Loucy (cell line): ENCODE measurements around the gene COL1A1.

Experiments used
- H2AFZ ChIP-seq: fragments of 200-600 bp; sonication (generic); 2 replicates; pipeline ENCODE4 v1.6.0; 2016; ENCODE audit warnings: antibody characterized with exemption, mild to moderate bottlenecking, low read length, moderate library complexity
- H3F3A ChIP-seq: fragments of 200-600 bp; 2 replicates; pipeline ENCODE4 v1.6.0; 2016; ENCODE audit warnings: antibody characterized with exemption, low read depth, mild to moderate bottlenecking
- H3K27me3 ChIP-seq: fragments of 200-600 bp; sonication (generic); 2 replicates; pipeline ENCODE4 v1.6.1; 2014; ENCODE audit warnings: low read length, mild to moderate bottlenecking; ENCODE audit not compliant: insufficient read depth, poor library complexity, severe bottlenecking
- H3K36me3 ChIP-seq: fragments of 200-600 bp; sonication (generic); 2 replicates; pipeline ENCODE4 v1.6.1; 2016; ENCODE audit warnings: low read length; ENCODE audit not compliant: insufficient read depth
- H3K4me1 ChIP-seq: fragments of 200-600 bp; sonication (generic); 2 replicates; pipeline ENCODE4 v1.5.1; 2014; ENCODE audit warnings: low read length, mild to moderate bottlenecking; ENCODE audit not compliant: insufficient read depth, poor library complexity, severe bottlenecking
- H3K4me2 ChIP-seq: fragments of 200-600 bp; sonication (generic); 2 replicates; pipeline ENCODE4 v1.6.0; 2014; ENCODE audit warnings: antibody characterized with exemption, low read length, low read depth, mild to moderate bottlenecking; ENCODE audit not compliant: poor library complexity, severe bottlenecking
- H3K4me3 ChIP-seq: fragments of 200-600 bp; sonication (generic); 2 replicates; pipeline ENCODE4 v1.5.1; 2014; ENCODE audit warnings: low read length, mild to moderate bottlenecking, mixed read lengths; ENCODE audit not compliant: poor library complexity, severe bottlenecking
- H3K79me2 ChIP-seq: fragments of 200-600 bp; sonication (generic); 2 replicates; pipeline ENCODE4 v1.6.1; 2014; ENCODE audit warnings: low read length; ENCODE audit not compliant: insufficient read depth
- H3K9ac ChIP-seq: fragments of 200-600 bp; sonication (generic); 2 replicates; pipeline ENCODE4 v1.6.0; 2014; ENCODE audit warnings: mild to moderate bottlenecking, low read depth, low read length, moderate library complexity; ENCODE audit not compliant: poor library complexity, severe bottlenecking
- H3K9me2 ChIP-seq: fragments of 200-600 bp; sonication (generic); replicated peaks from 2 replicates; pipeline ENCODE4 v1.6.1; 2016; ENCODE audit warnings: low read depth, low read length, mixed read lengths
- H3K9me3 ChIP-seq: fragments of 200-600 bp; sonication (generic); 2 replicates; pipeline ENCODE4 v1.6.1; 2014; ENCODE audit warnings: mild to moderate bottlenecking, antibody characterized with exemption, low read length, low read depth; ENCODE audit not compliant: insufficient read depth
- H4K20me1 ChIP-seq: fragments of 200-600 bp; sonication (generic); 2 replicates; pipeline ENCODE4 v1.6.0; 2014; ENCODE audit warnings: antibody characterized with exemption, low read length, mild to moderate bottlenecking; ENCODE audit not compliant: insufficient read depth, poor library complexity, severe bottlenecking
- CTCF ChIP-seq: fragments of 200-600 bp; sonication (generic); conservative IDR thresholded peaks from 2 replicates; pipeline ENCODE4 v1.5.1; 2014; ENCODE audit warnings: mild to moderate bottlenecking, antibody characterized with exemption, low read length
- EZH2phosphoT487 ChIP-seq: fragments of 200-600 bp; IDR thresholded peaks from 2 replicates; pipeline ENCODE4 v1.6.1; 2018; ENCODE audit warnings: antibody characterized with exemption, mild to moderate bottlenecking, moderate library complexity, borderline replicate concordance

The COL1A1 gene

GRCh38 chr17:50225701-50226240 is 24.3 kb upstream of the COL1A1 start:
- Histone ChIP-seq H2AFZ (no peak overlapping the region), H3K36me3 (no peaks in the 10 kb centered on the region), H3K79me2 (no peaks in the 10 kb centered on the region), H4K20me1 (no peaks in the 10 kb centered on the region), H3K9ac (no peak overlapping the region), H3K9me2 (no peaks in the 10 kb centered on the region), H3K27me3 (no peaks in the 10 kb centered on the region), H3K4me3 (no peak overlapping the region), H3K9me3 (no peaks in the 10 kb centered on the region), H3K4me1 (no peaks in the 10 kb centered on the region), H3K4me2 (no peak overlapping the region), H3F3A (no peaks in the 10 kb centered on the region)
- TF ChIP-seq CTCF (no peak), EZH2phosphoT487 (no peak)

- Histone ChIP-seq H3K27me3 (no peaks in the 10 kb centered on the region), H4K20me1 (no peaks in the 10 kb centered on the region), H3K9me3 (no peaks in the 10 kb centered on the region), H3F3A (no peaks in the 10 kb centered on the region), H3K79me2 (no peaks in the 10 kb centered on the region), H3K36me3 (no peaks in the 10 kb centered on the region), H3K9me2 (no peaks in the 10 kb centered on the region), H3K4me2 (no peak overlapping the region), H3K4me3 (no peak overlapping the region), H2AFZ (no peak overlapping the region), H3K4me1 (peaks cover 11% of the 10 kb centered on the region), H3K9ac (no peak overlapping the region)
- TF ChIP-seq EZH2phosphoT487 (no peak), CTCF (no peak)
Measured at GRCh38 chr17:50222922-50223321, 21.5 kb upstream of the COL1A1 start.

GRCh38 chr17:50221864-50222545 is 20.6 kb upstream of the COL1A1 start:
- no peak overlapping the region for H3K4me3 ChIP-seq
- H3K9me3 ChIP-seq, result no peaks in the 10 kb centered on the region
- TF ChIP-seq CTCF, result no peak
- no peak for TF ChIP-seq EZH2phosphoT487
- no peaks in the 10 kb centered on the region for H3K79me2 ChIP-seq
- no peaks in the 10 kb centered on the region for H3K9me2 ChIP-seq
- no peaks in the 10 kb centered on the region for H3K36me3 ChIP-seq
- peaks cover 11% of the 10 kb centered on the region for H3K4me1 ChIP-seq
- no peaks in the 10 kb centered on the region for H3F3A ChIP-seq
- no peaks in the 10 kb centered on the region for H3K27me3 ChIP-seq
- no peak overlapping the region; the same call in 1 of the 2 replicates for H2AFZ ChIP-seq
- H3K9ac ChIP-seq, result no peak overlapping the region
- H3K4me2 ChIP-seq, result peak overlapping the region; percentile 10
- H4K20me1 ChIP-seq, result no peaks in the 10 kb centered on the region
